ENCODE measurements around the gene TPH1.

The TPH1 gene

GRCh38 chr11:18046116-18046777 lies at the start of gene TPH1:
TSS of gene TPH1 (minus strand) at chr11:18046269. CDS start at chr11:18040762, 5,507 bp downstream.
- no peak for DNase-seq (ENCODE audit: low read depth in 2 of 2)

- no peak for DNase-seq (ENCODE audit: low read depth in 2 of 2)
These were observed 47.9 kb upstream of the TPH1 start for GRCh38 chr11:18093959-18094358.

GRCh38 chr11:18091731-18092130 lies 45.7 kb upstream of the TPH1 start:
- DNase-seq (ENCODE audit: low read depth in 2 of 2) = no peak

GRCh38 chr11:18088966-18089365 lies 42.9 kb upstream of the TPH1 start:
- no peak for DNase-seq (ENCODE audit: low read depth in 2 of 2)

GRCh38 chr11:18088366-18088765 lies 42.3 kb upstream of the TPH1 start:
- no peak for DNase-seq (ENCODE audit: low read depth in 2 of 2)

- no peak for DNase-seq (ENCODE audit: low read depth in 2 of 2)
These were observed 35.5 kb upstream of the TPH1 start for GRCh38 chr11:18081551-18081950.

- no peak for DNase-seq (ENCODE audit: low read depth in 2 of 2)
These were observed 34.4 kb upstream of the TPH1 start for GRCh38 chr11:18080451-18080850.

- DNase-seq (ENCODE audit: low read depth in 2 of 2) = no peak
These were observed 32.8 kb upstream of the TPH1 start for GRCh38 chr11:18078909-18079308.

- no peak for DNase-seq (ENCODE audit: low read depth in 2 of 2)
These were observed 29.4 kb upstream of the TPH1 start for GRCh38 chr11:18075444-18075843.

GRCh38 chr11:18071098-18071705 lies 25.1 kb upstream of the TPH1 start:
- DNase-seq (ENCODE audit: low read depth in 2 of 2) = no peak

- DNase-seq (ENCODE audit: low read depth in 2 of 2) = no peak
These were observed 21.3 kb upstream of the TPH1 start for GRCh38 chr11:18067372-18067771.

- no peak for DNase-seq (ENCODE audit: low read depth in 2 of 2)
These were observed 20.6 kb upstream of the TPH1 start for GRCh38 chr11:18066626-18067025.

- DNase-seq (ENCODE audit: low read depth in 2 of 2) = no peak
These were observed 19.5 kb upstream of the TPH1 start for GRCh38 chr11:18065572-18065971.

GRCh38 chr11:18064450-18065054 lies 18.5 kb upstream of the TPH1 start:
- DNase-seq (ENCODE audit: low read depth in 2 of 2) = no peak

GRCh38 chr11:18063862-18064434 lies 17.9 kb upstream of the TPH1 start:
- DNase-seq (ENCODE audit: low read depth in 2 of 2) = no peak

- DNase-seq (ENCODE audit: low read depth in 2 of 2) = no peak
These were observed 17.1 kb upstream of the TPH1 start for GRCh38 chr11:18063125-18063524.

- DNase-seq (ENCODE audit: low read depth in 2 of 2) = no peak
These were observed 15.3 kb upstream of the TPH1 start for GRCh38 chr11:18061351-18061750.

- DNase-seq (ENCODE audit: low read depth in 2 of 2) = no peak
These were observed 10.6 kb upstream of the TPH1 start for GRCh38 chr11:18056561-18057181.

GRCh38 chr11:18054511-18055103 lies 8.5 kb upstream of the TPH1 start:
- no peak for DNase-seq (ENCODE audit: low read depth in 2 of 2)

GRCh38 chr11:18050848-18051247 lies 4.8 kb upstream of the TPH1 start:
- DNase-seq (ENCODE audit: low read depth in 2 of 2) = no peak

- DNase-seq (ENCODE audit: low read depth in 2 of 2) = no peak
These were observed 9.6 kb downstream of the TPH1 start for GRCh38 chr11:18036456-18036855.

GRCh38 chr11:18027475-18027874 lies 18.6 kb downstream of the TPH1 start:
- no peak for DNase-seq (ENCODE audit: low read depth in 2 of 2)

Data from stimulated activated CD4-positive, alpha-beta T cell treated with anti-CD3 and anti-CD28 coated beads, Interleukin-15, amount 100 ng/mL, for 48 hours (primary cell).